ENCODE data around the gene SLC49A4.

SLC49A4 gene

GRCh38 chr3:122930063-122930997 is 135.5 kb downstream of the SLC49A4 start:
- no peak for DNase-seq
